T-helper 2 cell treated with Interferon-gamma antibody and Interleukin-4, amounts not matched to agents 100 ng/mL and 5 ng/mL, for 36 hours (primary cell): ENCODE measurements around the gene PTPRC. TPM values are rescaled to one million over a fixed set of nuclear protein-coding genes. Genes with fewer than 3 reads are reported as not detected.
"Not testable (repeated sequence)": the region's sequence is repeated elsewhere in the genome, so short reads cannot be mapped to it uniquely, and the experiment has no call there.

Experiments
- intact Hi-C: fragments of 100-400 bp; cut with micrococcal nuclease; formaldehyde crosslinking; loops from one replicate; pipeline ENCODE4 v1.15.1; 2023
- total RNA-seq: library from RNA; stranded (reverse); gene quantifications from 2 replicates; pipeline ENCODE4 v1.2.3, GENCODE V29; 2022

Gene PTPRC, protein sequence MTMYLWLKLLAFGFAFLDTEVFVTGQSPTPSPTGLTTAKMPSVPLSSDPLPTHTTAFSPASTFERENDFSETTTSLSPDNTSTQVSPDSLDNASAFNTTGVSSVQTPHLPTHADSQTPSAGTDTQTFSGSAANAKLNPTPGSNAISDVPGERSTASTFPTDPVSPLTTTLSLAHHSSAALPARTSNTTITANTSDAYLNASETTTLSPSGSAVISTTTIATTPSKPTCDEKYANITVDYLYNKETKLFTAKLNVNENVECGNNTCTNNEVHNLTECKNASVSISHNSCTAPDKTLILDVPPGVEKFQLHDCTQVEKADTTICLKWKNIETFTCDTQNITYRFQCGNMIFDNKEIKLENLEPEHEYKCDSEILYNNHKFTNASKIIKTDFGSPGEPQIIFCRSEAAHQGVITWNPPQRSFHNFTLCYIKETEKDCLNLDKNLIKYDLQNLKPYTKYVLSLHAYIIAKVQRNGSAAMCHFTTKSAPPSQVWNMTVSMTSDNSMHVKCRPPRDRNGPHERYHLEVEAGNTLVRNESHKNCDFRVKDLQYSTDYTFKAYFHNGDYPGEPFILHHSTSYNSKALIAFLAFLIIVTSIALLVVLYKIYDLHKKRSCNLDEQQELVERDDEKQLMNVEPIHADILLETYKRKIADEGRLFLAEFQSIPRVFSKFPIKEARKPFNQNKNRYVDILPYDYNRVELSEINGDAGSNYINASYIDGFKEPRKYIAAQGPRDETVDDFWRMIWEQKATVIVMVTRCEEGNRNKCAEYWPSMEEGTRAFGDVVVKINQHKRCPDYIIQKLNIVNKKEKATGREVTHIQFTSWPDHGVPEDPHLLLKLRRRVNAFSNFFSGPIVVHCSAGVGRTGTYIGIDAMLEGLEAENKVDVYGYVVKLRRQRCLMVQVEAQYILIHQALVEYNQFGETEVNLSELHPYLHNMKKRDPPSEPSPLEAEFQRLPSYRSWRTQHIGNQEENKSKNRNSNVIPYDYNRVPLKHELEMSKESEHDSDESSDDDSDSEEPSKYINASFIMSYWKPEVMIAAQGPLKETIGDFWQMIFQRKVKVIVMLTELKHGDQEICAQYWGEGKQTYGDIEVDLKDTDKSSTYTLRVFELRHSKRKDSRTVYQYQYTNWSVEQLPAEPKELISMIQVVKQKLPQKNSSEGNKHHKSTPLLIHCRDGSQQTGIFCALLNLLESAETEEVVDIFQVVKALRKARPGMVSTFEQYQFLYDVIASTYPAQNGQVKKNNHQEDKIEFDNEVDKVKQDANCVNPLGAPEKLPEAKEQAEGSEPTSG (N-terminal part only)
- 552 and 571 TPM in 2 replicates for total RNA-seq

DNA sequence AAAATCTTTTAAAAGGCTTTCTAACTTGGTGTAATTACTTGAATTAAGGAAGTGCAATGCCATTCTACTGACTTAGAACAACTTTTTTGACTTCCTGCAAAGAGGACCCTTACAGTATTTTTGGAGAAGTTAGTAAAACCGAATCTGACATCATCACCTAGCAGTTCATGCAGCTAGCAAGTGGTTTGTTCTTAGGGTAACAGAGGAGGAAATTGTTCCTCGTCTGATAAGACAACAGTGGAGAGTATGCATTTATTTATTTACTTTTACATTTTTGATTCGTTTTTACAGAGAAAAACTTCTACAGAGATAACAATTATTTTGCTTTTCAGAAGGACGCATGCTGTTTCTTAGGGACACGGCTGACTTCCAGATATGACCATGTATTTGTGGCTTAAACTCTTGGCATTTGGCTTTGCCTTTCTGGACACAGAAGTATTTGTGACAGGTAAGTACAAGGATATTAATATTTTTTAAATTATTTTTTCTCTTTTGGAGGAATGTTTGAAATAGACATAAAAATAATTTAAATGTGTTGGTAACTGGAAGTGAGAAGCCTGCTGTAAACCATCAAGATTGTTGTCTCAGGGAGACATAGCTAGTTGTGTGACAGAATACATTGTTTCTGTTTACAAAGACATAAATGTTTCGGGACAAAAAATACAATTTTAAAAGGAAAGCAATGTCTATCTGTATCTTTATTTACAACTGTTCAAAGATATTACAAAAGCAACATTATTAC lies at the start of gene PTPRC:
Gene PTPRC (plus strand): TSS at position 147 of the 742 bp plus-strand sequence. CDS start 229 bp downstream, at position 376.
- intact Hi-C loops = loop anchor here (1.0 kb wide), 3 partner anchors 10 to 42 kb away; no protein-coding TSS in a partner anchor

DNA sequence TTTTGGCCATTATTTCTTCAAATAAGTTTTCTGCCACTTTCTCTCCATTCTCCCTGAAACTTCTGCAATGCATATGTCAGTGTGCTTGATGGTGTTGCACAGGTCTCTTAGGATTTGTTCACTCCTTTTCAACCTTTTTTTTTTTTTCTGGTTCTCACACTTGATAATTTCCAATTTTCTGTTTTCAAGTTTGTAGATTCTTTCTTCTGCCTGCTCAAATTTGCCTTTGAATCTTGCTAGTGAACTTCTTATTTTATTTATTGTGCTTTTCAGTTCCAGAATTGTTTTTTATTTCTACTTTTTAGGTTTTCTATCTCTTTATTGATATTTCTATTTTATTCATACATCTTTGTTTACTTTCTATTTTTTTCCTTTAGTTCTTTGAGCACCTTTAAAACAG lies 48.4 kb upstream of the PTPRC start:
- intact Hi-C loops = no loop called here

DNA sequence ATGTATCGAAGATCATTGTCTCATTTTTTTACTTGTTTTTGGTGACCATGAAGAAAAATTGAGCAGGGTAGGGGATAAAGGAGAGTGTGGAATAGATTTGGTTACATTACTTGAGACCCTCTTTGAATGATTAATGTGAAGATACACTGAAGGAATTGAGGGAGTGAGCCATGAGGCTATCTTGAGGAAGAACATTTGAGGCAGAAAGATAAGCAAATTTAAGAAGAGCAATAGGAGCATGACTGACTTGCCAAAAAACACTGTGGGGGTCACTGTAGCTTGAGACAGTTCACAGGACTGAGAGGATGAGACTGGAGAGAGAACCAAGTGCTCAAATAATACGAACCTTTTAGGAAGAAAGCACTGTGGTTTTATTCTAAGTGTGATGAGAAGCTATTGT lies 43.1 kb upstream of the PTPRC start:
- intact Hi-C loops = no loop called here

DNA sequence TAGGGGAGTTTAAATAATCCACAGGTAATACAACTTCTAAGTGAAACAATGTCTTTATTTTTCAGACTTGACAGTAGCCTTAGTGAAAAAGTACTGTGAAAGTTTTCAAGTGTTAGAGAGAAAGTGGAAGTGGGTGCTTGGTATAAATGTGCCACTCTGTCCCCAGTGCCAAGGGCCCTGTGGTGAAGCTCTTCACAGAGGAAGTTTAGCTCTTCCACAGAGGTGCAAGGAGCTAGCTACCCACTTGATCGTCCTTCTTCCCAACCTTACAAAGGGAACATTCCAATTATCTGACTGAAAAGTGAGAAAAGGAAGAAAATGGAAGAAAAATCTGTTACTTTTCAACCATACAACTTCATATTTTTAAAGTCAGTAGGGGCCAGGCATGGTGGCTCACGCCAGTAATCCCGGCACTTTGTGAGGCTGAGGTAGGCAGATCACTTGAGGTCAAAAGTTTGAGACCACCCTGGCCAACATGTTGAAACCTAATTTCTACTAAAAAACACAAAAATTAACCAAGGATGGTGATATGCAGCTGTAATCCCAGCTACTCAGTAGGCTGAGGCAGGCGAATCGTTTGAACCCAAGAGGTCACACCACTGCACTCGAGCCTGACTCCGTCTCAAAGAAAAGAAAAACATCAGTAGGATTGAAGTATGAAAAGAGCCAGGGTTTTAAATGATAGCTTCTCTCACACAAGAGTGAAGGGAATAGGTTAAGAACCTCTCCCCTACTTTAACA lies 41.0 kb upstream of the PTPRC start:
- intact Hi-C loops = no loop called here

DNA sequence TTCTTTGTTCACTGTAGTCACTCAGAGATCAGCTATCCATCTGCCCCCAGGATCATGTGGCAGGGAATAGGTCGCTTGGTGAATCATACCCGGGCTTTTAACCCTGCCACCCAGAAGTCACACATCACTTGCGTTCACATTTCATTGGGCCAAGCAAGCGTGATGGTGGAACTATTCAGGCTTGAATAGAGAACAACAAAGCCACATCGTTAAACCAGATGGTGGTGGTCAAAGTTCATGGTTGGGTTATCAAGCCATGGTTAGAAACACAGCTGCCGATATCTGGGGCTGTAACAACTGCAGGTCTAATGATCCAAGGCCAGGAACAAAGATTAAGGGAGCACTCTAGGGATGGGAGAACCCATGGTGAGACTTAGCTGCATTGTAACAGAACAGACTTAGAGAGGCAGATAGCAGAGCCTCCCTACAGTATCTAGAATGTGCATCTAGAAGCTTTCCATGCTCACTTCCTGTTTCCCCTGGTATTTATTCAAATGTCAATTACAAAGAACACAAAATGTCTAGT lies 40.0 kb upstream of the PTPRC start:
- intact Hi-C loops = loop anchor here (1.0 kb wide), 1 partner anchor 12 kb away; no protein-coding TSS in a partner anchor

DNA sequence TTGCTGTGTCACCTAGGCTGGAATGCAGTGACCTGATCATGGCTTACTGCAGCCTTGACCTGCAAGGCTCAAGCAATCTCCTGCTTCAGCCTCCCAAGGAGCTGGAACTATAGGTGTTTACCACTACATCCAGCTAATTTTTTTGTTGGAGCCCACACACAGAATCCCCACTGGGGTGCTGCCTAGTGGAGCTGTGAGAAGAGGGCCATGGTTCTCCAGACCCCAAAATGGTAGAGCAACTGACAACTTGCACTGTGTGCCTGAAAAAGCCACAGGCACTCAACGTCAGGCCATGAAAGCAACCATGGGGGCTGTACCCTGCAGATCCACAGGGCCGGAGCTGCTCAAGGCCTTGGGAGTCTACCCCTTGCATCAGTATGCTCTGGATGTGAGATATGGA lies 39.1 kb upstream of the PTPRC start:
- intact Hi-C loops = loop anchor here (1.0 kb wide), 1 partner anchor 12 kb away; no protein-coding TSS in a partner anchor

DNA sequence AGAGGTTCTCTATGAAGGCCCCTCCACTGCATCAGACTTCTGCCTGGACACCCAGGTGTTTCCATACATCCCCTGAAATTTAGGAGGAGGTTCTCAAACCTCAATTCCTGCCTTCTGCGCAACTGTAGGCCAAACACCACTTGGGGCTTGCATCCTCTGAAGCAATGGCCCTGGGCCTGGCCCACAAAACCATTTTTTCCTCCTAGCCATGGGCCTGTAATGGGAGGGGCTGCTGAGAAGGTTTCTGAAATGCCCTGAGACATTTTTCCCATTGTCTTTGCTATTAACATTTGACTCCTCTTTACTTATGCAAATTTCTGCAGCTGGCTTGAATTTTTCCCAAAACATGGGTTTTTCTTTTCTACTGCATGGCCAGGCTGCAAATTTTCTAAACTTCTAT lies 37.9 kb upstream of the PTPRC start:
- intact Hi-C loops = no loop called here

DNA sequence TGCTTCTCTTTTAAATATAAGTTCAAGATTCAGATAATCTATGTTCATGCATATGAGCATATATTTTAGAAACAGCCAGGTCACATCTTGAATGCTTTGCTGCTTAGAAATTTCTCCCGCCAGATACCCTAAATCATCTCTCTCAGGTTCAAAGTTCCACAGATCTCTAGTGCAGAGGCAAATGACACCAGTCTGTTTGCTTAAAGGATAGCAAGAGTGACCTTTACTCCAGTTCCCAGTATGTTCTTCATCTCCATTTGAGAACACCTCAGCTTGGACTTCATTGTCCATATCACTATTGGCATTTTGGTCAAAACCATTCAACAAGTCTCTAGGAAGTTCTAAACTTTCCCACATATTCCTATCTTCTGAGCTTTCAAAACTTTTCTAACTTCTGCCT lies 37.5 kb upstream of the PTPRC start:
- intact Hi-C loops = not testable (repeated sequence)

DNA sequence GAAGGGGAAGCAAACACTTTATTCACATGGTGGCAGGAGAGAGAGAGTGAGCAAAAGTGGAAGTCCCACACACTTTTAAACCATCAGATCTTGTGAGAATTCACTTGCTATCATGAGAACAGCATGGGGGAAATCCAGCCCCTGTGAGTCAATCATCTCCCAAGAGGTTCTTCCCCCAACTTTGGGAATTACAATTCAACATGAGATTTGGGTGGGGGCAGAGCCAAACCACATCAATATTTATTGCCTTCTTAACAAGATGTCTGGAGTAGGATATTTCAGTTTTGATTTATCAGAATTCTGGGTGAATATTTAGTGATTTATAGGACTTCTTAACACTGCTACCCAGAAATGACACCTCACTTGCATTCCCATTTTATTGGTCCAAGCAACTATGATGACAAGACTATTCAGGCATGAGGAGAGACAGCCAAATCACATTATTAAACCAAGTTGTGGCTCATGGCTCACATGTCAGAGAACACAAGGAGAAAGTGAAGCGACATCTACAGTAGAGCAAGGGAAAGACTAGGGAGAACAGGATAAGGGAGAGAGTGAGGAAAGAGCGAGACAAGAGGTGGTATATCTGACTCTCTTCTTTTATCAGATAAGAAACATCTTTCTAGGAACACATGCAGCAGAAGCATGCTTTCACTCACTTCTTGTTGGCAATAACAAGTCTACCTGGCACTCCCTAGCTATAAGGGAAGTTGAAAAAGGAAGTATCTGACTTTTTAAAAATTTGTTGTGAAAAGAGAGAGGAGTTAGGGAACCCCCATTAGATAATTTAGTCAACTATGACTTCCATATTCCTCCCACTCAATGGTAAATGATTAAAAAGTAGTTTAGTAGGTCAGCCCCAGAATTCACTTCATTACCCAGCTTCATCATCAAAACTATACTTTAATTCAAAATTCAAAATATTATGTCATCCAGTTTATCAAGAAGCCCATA lies 36.6 kb upstream of the PTPRC start:
- intact Hi-C loops = no loop called here

DNA sequence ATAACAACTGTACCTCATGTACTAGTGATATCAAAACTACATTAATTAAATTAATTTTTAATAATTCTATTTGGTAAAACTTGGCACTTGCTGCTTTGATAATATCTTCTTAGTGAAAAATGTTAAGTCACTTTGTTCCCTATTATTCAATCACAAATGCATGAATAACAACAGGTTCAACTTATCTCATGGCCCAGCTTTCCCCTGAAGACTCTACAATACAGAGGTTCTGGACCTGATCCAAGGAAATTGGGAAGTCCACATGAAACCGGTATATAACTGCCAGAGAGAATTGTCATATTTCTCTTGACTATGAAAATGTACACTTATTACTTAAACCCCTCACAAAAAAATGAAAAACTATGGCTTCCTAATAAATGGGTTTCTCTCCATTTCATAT lies 33.9 kb upstream of the PTPRC start:
- intact Hi-C loops = no loop called here

DNA sequence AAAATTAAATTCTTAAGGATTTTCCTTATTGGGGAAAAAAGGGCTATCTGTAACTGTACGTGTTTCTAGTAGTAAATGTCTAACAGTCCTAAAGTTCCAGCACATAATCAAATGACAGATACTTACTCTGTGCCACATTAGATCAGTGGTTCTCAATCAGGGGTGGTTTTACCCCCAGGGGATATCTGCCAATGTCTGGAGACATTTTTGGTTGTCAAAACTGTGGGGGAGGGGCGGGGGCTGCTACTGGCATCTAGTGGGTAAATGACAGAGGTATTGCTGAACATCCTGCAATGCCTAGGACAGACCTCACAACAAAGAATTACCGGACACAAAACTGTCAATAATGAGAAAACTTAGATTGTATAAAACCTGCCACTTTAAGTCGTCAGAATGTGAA lies 33.4 kb upstream of the PTPRC start:
- intact Hi-C loops = no loop called here

DNA sequence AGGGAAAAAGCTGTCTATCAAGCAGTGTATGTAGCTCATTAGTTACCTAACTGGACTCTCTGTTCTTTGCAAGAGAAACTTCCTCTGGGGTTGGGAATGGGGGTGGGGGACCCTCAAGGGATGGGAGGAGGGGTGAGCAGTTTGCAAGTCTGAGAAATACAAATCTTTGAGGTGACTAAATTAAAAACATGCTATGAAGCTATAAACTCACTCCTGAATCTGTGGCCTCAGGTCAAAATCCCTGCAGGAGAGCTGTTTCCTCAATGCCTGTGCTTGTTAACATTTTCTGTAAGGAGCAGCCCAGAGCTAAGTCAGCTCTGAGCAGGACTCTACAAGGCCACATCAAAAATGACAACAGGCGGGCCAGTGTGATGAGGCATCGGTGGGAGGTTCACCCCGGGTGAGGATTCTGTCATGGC lies 32.8 kb upstream of the PTPRC start:
- intact Hi-C loops = no loop called here

DNA sequence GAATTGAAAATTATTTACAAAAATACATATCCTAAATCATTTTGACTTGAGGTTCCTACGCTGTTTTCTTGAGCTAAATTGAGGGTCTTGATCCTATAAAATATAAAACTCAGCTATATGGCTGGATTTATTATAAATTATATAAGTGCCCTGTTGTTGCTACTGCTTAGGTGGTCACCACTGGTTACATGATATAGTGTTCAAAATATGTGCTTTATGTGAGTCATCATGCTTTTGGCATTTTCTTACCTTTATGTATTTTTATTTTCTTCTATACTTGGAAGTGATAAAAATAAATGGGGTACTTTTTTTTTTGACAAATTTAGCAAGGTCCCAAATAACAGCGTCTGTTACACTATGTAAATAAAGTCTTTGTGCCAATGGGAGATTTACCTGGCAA lies 31.1 kb upstream of the PTPRC start:
- intact Hi-C loops = no loop called here

DNA sequence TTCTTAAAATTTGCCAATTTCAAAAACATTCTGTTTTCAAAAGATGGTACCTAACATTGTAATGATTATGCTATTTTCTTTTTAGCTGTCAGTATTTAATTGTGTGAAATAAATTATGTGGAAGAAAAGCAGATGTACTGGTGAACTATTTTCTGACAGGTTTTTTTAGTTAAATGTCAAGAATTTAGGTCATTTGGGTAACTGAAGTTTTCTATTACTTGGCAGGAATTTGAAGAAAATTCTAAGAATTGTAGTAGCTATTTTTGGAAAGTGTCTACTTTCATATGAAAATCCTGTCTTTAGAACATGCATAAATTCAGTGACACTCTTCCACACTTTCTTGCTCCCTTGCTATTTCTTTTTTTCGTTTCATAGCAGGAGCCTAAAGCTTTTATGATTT lies 28.5 kb upstream of the PTPRC start:
- intact Hi-C loops = loop anchor here (5.0 kb wide), 1 partner anchor 37 kb away; no protein-coding TSS in a partner anchor

DNA sequence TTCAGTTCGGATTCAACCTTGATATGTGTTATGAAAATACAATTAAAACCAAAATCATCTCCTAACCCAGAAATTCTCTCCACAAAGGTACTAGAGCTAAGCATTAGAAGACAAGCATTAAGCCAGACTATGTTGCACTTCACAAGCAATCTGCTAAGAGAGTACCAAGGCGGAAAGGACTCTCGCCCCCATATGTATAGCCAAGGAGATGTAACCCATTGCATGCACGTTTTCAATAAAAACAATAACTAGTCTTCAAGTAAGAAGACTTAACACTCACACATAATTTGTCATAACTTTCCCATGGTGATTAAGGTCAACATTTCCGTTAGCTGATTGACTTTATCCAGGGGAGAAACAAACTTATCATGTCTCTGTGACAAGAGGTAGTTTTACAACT lies 27.6 kb upstream of the PTPRC start:
- intact Hi-C loops = loop anchor here (1.0 to 5.0 kb wide), 2 partner anchors 12 to 36 kb away; no protein-coding TSS in a partner anchor

DNA sequence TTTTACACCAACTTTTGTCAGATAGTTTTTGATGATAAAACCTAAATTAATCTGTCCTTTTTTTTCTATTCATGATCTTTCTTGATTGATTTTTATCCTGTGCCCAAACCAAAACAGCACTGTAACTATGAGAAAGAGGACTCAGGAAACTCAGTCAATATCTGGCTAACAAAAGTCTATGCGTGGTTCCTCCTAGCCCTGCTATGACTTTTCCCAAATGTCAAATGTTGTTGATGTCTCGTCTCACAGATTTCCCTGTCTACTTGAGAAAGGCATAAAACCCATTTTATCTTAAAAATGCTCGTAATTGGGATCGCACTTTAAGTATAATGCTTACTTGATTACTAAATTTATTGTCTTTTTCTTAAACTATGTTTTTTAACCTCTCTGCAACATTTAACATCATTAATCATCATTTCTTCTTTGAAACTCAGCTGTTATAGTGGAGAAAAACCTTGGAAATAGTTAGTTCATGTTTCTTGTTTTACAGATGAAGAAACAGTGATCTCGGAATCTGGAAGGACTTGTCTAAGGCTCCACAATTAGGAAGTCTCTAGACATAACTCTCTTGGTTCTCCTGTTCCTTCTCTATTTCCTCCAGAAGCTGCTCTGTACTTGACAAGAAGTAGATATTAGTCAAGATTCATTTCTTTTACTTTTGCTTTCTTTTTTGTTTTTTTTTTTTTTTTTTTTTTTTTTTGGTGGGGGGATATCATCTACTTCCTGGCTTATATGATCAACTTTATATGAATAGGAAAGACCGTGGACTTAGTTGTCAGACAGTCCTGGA lies 26.2 kb upstream of the PTPRC start:
- intact Hi-C loops = loop anchor here (1.0 to 5.0 kb wide), 4 partner anchors 9 to 90 kb away; no protein-coding TSS in a partner anchor

DNA sequence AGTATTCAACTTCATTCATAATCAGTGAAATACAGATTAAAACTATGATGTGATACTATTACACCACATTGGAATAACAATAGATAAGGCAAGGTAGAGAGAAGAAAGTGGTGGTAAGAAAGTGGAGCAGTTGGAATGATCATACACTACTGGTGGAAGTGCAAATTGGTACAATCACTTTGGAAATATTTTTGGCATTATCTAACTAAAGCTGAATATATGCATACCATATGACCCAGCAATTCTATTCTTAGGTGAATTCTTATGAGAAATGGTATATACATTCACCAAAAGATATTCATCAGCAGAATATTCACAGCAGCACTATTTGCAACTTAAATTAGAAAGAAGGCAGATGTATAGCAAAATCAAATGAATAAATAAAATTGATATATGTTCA lies 21.4 kb upstream of the PTPRC start:
- intact Hi-C loops = no loop called here
